Muscle of leg (tissue), 11 donors: ENCODE data around the gene LRP5. TPM values are rescaled to one million over a fixed set of nuclear protein-coding genes. Genes with fewer than 3 reads are reported as not detected.
"Not testable (repeated sequence)": the region's sequence is repeated elsewhere in the genome, so short reads cannot be mapped to it uniquely, and the experiment has no call there.

Experiments used
- DNase-seq: peaks from one replicate; pipeline ENCODE4 v3.0.0; 2013
- H3K27ac ChIP-seq: one replicate; pipeline ENCODE4 v1.5.1; 2013; ENCODE audit warnings: mild to moderate bottlenecking, low read length, control low read depth
- H3K27me3 ChIP-seq: one replicate; pipeline ENCODE4 v1.6.1; 2013; ENCODE audit warnings: low read length; ENCODE audit not compliant: control insufficient read depth, insufficient read depth
- H3K36me3 ChIP-seq: one replicate; pipeline ENCODE4 v1.6.1; 2013; ENCODE audit warnings: low read length; ENCODE audit not compliant: control insufficient read depth, insufficient read depth
- H3K4me1 ChIP-seq: one replicate; pipeline ENCODE4 v1.6.1; 2013; ENCODE audit warnings: low read length; ENCODE audit not compliant: control insufficient read depth, insufficient read depth
- H3K4me3 ChIP-seq: one replicate; pipeline ENCODE4 v1.5.1; 2013; ENCODE audit warnings: low read length, control low read depth
- H3K9me3 ChIP-seq: replicated peaks from 2 replicates; pipeline ENCODE4 v1.6.1; 2013; ENCODE audit warnings: low read depth, low read length; ENCODE audit not compliant: control insufficient read depth
- WGBS: methylation state at CpG from one replicate; pipeline ENCODE4 v1.1.5; 2013; ENCODE audit warnings: missing lambda C conversion rate; ENCODE audit not compliant: insufficient coverage; 5-methylcytosine and 5-hydroxymethylcytosine counted together
- polyA plus RNA-seq, 8 donors: library from polyadenylated mRNA; unstranded; fragments of 120-200 nt; gene quantifications; one replicate each; pipeline versions ENCODE4 v1.2.1 to v1.2.3, GENCODE V29; 2013; ENCODE audit warnings: inconsistent platforms in 1 of 8, low replicate concordance in 1 of 8; ENCODE audit not compliant: insufficient read length in 8 of 8, insufficient read depth in 1 of 8
- total RNA-seq: library from RNA; stranded (reverse); fragments of 120-200 nt; gene quantifications from one replicate; pipeline ENCODE4 v1.2.4, GENCODE V29; 2013

The LRP5 gene
- total and polyA plus RNA-seq, 9 donors = 30.9 to 70.0 (median 65.1) TPM

GRCh38 chr11:68458340-68458739, 145.9 kb downstream of the LRP5 start:
- WGBS = no CpG with 5 or more reads among the region's 6 CpGs
- peaks cover 21% of the 10 kb centered on the region for H3K4me1 ChIP-seq
- not testable (repeated sequence) for H3K27me3 ChIP-seq, H3K27ac ChIP-seq, DNase-seq, H3K4me3 ChIP-seq, H3K36me3 ChIP-seq, H3K9me3 ChIP-seq

GRCh38 chr11:68459886-68460740, 147.7 kb downstream of the LRP5 start:
- Histone ChIP-seq H3K9me3 (no peaks in the 10 kb centered on the region), H3K4me3 (peak overlapping the region; percentile 86), H3K27me3 (no peaks in the 10 kb centered on the region), H3K27ac (peak overlapping the region; percentile 97), H3K4me1 (peaks cover 25% of the 10 kb centered on the region), H3K36me3 (no peaks in the 10 kb centered on the region)
- under 1% methylated on average over 48 of the region's 56 CpGs for WGBS
- peak; percentile 100 for DNase-seq

DNA sequence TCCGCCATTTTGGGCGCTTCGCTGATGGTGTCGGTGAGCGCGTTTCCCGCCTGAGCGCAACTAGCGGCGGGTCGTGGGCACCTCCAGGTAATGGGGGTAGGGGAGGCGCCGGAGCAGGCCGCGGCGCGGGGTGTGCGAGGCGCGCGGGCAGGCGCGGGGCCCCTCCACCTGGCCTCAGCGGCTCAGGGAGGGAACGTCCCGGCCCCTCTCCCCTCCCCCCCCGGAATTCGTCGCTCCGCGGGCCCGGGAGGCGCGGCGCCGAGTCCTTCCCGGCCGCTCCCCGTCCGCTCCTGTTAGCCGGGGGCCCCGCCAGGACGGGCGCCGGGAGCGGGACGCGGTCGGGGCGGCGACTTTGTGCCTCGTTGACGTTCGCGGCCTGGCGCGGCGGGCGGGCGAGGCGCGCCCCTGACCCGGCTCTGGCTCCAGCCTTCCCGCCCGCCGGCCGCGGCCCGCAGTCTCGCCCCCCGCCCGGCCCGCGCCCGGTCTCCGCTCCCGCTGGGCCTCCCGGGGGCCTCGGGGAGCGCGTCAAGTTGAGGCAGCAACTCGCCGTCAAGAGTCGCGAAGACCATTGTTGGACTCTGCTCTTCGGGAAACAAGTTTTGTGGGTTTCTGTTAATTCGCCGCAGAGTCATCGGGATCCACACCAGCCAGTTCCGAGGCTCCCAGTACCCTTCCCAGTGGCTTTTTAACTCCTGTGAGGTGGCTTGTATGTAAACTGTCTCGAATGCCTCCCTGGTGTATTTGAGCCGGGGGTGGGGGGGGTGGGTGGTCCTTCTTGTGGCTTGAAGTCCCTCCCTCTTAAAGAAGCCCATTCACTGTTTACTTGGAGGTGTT, 148.6 kb downstream of the LRP5 start, which contains the start of gene PPP6R3:
Gene PPP6R3 (plus strand): TSS at position 12 of the 834 bp plus-strand sequence. CDS start 76,913 bp downstream, outside the sequence.
- no peaks in the 10 kb centered on the region for H3K9me3 ChIP-seq
- H3K36me3 ChIP-seq = no peaks in the 10 kb centered on the region
- H3K4me3 ChIP-seq = peak within 1 kb of the TSS; percentile 86
- peaks cover 25% of the 10 kb centered on the region for H3K4me1 ChIP-seq
- H3K27me3 ChIP-seq = no peaks in the 10 kb centered on the region
- H3K27ac ChIP-seq = peak within 1 kb of the TSS; percentile 97
- DNase-seq = peak; percentile 72
- WGBS = under 1% methylated on average over 76 of the region's 92 CpGs

GRCh38 chr11:68461575-68461917, 149.2 kb downstream of the LRP5 start:
- no peak for DNase-seq
- Histone ChIP-seq H3K27me3 (no peaks in the 10 kb centered on the region), H3K36me3 (no peaks in the 10 kb centered on the region), H3K9me3 (no peaks in the 10 kb centered on the region), H3K4me3 (peak overlapping the region; percentile 86), H3K27ac (peak overlapping the region; percentile 42), H3K4me1 (peaks cover 25% of the 10 kb centered on the region)
- WGBS = 3% methylated on average over 6 of the region's 12 CpGs

GRCh38 chr11:68463714-68464113, 151.3 kb downstream of the LRP5 start:
- Histone ChIP-seq H3K4me1 (peaks cover 25% of the 10 kb centered on the region), H3K36me3 (peaks cover 2% of the 10 kb centered on the region), H3K9me3 (no peaks in the 10 kb centered on the region), H3K27ac (no peak overlapping the region), H3K27me3 (no peaks in the 10 kb centered on the region), H3K4me3 (no peak overlapping the region)
- DNase-seq = no peak
- no CpG with 5 or more reads among the region's 1 CpG for WGBS

DNA sequence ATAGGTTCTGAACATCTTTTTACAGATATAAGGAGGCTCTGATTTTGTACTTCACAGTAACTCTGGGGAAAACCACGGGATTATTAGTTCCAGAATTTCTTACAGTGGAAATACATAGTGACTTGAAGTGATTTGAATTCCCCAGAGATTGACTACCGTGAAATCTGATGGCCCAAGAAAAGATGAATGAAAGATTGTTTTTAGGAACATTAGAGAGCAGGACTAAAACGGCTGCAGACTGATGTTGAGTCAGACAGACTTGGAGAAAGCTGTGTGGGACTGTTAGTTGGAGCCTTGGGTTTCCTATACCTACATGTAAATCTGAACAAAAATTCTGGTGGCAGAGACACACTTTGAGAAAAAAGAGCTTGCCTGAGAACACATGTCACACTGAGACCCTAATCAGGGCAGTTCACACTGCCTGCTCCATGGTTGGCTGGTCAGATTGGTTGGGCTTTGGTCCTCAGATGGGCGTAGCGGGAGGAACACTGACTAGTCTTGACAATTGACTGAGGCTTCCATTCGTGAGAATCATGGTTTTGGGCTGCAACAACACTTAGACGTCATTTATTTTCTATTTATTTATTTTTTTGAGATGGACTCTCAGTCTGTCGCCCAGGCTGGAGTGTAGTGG, 154.9 kb downstream of the LRP5 start:
- no peaks in the 10 kb centered on the region for H3K9me3 ChIP-seq
- no peak for DNase-seq
- no peak overlapping the region for H3K27ac ChIP-seq
- no peak overlapping the region for H3K4me3 ChIP-seq
- peaks cover 32% of the 10 kb centered on the region for H3K4me1 ChIP-seq
- peaks cover 13% of the 10 kb centered on the region for H3K36me3 ChIP-seq
- WGBS = 53% methylated on average over 4 of the region's 8 CpGs
- H3K27me3 ChIP-seq = no peaks in the 10 kb centered on the region

- no peaks in the 10 kb centered on the region for H3K27me3 ChIP-seq
- no peak overlapping the region for H3K27ac ChIP-seq
- peaks cover 14% of the 10 kb centered on the region for H3K36me3 ChIP-seq
- no peak overlapping the region for H3K4me3 ChIP-seq
- WGBS = no CpG with 5 or more reads among the region's 3 CpGs
- peaks cover 24% of the 10 kb centered on the region for H3K4me1 ChIP-seq
- DNase-seq = no peak
- H3K9me3 ChIP-seq = no peaks in the 10 kb centered on the region
These were observed 155.9 kb downstream of the LRP5 start for GRCh38 chr11:68468217-68468828.

DNA sequence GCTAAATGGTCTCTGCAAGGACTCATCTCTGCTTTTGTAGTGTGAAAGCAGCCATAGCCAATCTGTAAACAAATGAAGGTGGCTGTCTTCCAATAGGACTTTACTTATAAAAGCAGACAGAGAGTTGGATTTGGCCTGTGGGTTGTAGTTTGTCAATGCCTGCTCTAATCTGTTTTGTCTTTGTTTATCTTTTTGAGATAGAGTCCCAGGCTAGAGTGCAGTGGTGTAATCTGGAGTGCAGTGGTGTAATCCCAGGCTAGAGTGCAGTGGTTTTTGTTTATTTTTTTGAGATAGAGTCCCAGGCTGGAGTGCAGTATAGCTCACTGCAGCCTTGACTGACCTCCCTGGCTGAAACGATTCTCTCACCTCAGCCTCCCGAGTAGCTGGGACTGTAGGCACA, 156.7 kb downstream of the LRP5 start:
- WGBS = no CpG with 5 or more reads among the region's 2 CpGs
- no peak for DNase-seq
- Histone ChIP-seq H3K27me3 (no peaks in the 10 kb centered on the region), H3K36me3 (peaks cover 14% of the 10 kb centered on the region), H3K4me3 (no peak overlapping the region), H3K27ac (no peak overlapping the region), H3K4me1 (peaks cover 19% of the 10 kb centered on the region), H3K9me3 (no peaks in the 10 kb centered on the region)

- DNase-seq = no peak
- Histone ChIP-seq H3K27ac (no peak overlapping the region), H3K4me3 (no peak overlapping the region), H3K36me3 (peaks cover 14% of the 10 kb centered on the region), H3K4me1 (peaks cover 19% of the 10 kb centered on the region), H3K9me3 (no peaks in the 10 kb centered on the region), H3K27me3 (no peaks in the 10 kb centered on the region)
- no CpG with 5 or more reads among the region's 1 CpG for WGBS
These were observed 157.3 kb downstream of the LRP5 start for GRCh38 chr11:68469642-68470041.
